Measurements from ENCODE around the gene NID2. TPM values are rescaled to one million over a fixed set of nuclear protein-coding genes. Genes with fewer than 3 reads are reported as not detected.

The NID2 gene
- total RNA-seq, 4 donors from 2014 or later = 8.6 to 16.5 (median 11.5) TPM

DNA sequence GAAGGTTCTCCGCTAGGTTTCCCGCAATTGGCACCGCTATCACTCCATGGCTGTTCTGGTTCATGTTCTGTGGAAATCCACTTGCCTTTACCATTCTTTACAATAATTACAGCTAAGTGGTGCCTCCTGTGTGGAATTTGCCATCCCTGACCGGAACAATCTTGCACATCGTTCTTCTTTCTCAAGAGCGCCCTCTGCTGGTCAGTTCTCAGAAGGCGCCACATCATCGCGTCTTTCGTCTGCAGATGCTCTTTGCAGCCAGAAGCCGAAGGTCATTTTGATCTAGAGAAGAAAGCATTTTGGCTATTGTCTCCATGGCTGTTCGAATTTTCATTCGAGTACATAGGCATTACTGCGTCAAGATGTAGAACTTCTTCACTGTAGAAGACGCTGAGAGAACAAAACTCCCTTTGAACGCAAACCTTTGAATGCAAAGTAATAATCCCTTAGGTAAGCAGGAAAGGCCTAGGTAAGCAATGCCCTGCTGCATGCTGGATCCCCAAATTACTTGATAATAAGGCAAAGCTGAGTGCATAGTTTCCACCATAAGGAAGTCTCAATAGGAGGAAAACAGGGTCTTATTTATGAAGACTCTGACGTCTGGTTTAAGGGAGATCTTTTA lies 89.7 kb downstream of the NID2 start:
- Histone ChIP-seq H3K27me3 (no peaks in the 10 kb centered on the region), H3K36me3 (no peaks in the 10 kb centered on the region), H3K4me3 (no peak overlapping the region), H3K27ac (no peak overlapping the region), H3K9me3 (no peaks in the 10 kb centered on the region), H3K4me1 (no peaks in the 10 kb centered on the region)
- TF ChIP-seq POLR2A (IDR thresholded peaks at IDR 0.05) = no peak
- TF ChIP-seq, protein P1, sequence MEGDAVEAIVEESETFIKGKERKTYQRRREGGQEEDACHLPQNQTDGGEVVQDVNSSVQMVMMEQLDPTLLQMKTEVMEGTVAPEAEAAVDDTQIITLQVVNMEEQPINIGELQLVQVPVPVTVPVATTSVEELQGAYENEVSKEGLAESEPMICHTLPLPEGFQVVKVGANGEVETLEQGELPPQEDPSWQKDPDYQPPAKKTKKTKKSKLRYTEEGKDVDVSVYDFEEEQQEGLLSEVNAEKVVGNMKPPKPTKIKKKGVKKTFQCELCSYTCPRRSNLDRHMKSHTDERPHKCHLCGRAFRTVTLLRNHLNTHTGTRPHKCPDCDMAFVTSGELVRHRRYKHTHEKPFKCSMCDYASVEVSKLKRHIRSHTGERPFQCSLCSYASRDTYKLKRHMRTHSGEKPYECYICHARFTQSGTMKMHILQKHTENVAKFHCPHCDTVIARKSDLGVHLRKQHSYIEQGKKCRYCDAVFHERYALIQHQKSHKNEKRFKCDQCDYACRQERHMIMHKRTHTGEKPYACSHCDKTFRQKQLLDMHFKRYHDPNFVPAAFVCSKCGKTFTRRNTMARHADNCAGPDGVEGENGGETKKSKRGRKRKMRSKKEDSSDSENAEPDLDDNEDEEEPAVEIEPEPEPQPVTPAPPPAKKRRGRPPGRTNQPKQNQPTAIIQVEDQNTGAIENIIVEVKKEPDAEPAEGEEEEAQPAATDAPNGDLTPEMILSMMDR (IDR thresholded peaks at IDR 0.05) = peak; percentile 68 to 96 (median 80)
- peak; percentile 82 to 95 (median 85) for DNase-seq

DNA sequence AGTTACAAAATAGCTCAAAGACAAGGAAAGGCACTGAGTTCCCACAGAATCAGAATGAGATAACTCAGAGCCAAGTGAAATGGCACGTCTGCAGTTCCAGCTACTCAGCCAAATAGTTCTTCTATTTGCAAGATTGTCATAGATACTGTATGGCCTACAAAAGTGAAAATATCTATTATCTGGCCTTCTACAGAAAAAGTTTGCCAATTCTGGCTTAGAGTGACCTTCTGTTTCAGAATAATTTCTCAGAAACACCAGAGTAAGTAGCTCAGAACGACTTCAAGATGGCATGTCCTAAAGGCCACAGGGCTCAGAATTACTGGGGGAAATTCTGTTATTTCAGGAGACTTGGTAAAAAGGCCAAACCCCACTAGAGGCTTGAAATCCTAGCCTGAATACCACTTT lies 90.2 kb downstream of the NID2 start:
- no peak overlapping the region for H3K27ac ChIP-seq
- no peak for DNase-seq
- H3K4me1 ChIP-seq = no peaks in the 10 kb centered on the region
- H3K27me3 ChIP-seq = no peaks in the 10 kb centered on the region
- no peaks in the 10 kb centered on the region for H3K36me3 ChIP-seq
- no peak overlapping the region for H3K4me3 ChIP-seq
- H3K9me3 ChIP-seq = no peaks in the 10 kb centered on the region
- TF ChIP-seq, protein P1 (IDR thresholded peaks at IDR 0.05) = no peak
- no peak for TF ChIP-seq POLR2A (IDR thresholded peaks at IDR 0.05)

DNA sequence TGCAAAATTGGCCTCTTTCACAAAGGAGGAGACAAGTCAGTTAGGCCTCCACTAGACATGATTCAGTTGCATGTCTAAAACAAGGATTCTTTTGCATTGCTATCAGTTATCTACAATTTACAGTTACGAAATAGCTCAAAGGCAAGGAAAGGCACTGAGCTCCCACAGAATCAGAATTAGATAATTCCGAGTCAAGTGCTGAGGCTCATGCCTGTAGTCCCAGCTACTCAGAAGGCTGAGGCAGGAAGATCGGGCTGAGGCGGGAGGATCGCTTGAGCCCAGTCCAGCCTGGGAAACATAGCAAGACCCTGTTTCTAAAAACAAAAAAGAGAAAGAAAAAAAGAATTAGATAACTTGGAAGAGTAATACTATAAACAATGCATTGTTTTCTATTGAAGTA lies 91.8 kb downstream of the NID2 start:
- no peak overlapping the region for H3K27ac ChIP-seq
- H3K36me3 ChIP-seq = no peaks in the 10 kb centered on the region
- H3K27me3 ChIP-seq = no peaks in the 10 kb centered on the region
- TF ChIP-seq POLR2A (IDR thresholded peaks at IDR 0.05) = no peak
- TF ChIP-seq, protein P1 (IDR thresholded peaks at IDR 0.05) = no peak
- no peaks in the 10 kb centered on the region for H3K9me3 ChIP-seq
- H3K4me1 ChIP-seq = no peaks in the 10 kb centered on the region
- no peak for DNase-seq
- no peak overlapping the region for H3K4me3 ChIP-seq

DNA sequence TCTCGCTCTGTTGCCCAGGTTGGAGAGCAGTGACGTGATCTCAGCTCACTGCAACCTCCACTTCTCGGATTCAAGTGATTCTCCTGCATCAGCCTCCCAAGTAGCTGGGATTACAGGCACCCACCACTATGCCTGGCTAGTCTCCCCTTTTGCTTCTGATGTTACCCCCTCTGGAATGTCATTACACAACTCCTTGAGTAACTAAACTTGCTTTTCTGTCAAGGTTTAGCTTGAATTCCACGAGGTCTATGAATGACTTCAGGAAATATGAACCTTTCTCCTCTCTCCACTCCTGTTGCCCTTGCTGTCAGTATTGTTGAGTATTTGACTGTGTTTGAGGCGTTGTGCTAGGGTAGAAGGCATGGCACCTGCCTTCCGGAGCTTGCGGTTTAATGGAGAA lies 96.3 kb downstream of the NID2 start:
- Histone ChIP-seq H3K36me3 (no peaks in the 10 kb centered on the region), H3K27me3 (no peaks in the 10 kb centered on the region), H3K4me1 (no peaks in the 10 kb centered on the region), H3K27ac (no peak overlapping the region), H3K9me3 (no peaks in the 10 kb centered on the region), H3K4me3 (no peak overlapping the region)
- no peak for TF ChIP-seq POLR2A (IDR thresholded peaks at IDR 0.05)
- TF ChIP-seq, protein P1 (IDR thresholded peaks at IDR 0.05) = no peak
- no peak for DNase-seq

DNA sequence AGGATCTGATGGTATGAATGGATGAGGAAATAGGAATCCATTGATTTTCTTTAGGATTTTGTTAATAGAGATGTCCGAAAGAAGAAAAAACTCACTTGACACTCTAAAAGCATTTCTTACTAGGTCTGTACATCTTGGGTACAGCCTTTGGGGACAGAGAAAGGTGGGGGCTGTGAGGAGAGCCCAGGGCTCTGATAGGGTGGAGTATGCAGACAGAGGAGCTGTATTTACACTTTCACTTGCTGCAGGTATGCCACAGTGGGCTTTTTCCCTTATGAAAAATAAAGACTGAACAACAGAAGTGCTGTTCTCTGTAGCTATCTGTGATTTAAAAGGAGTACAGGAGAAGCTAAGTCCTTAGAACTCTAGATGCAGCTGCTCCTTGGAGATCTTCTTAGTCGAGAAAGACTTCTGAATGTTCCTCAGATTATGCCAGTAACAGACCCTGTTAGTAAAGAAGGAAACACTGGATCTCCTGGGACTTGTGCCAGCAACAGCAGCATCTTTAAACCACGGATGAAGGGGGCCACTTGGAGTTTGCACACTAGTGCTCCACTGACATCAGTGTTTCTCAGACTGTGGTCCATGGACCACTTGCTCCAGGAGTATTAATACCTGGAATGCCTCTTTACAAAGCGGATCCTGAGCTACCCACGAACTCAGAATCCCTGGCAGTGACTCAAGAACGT lies 98.9 kb downstream of the NID2 start:
- TF ChIP-seq, protein P1 (IDR thresholded peaks at IDR 0.05) = no peak
- TF ChIP-seq POLR2A (IDR thresholded peaks at IDR 0.05) = no peak
- H3K4me3 ChIP-seq = no peak overlapping the region
- no peaks in the 10 kb centered on the region for H3K36me3 ChIP-seq
- no peaks in the 10 kb centered on the region for H3K27me3 ChIP-seq
- no peak for DNase-seq
- H3K4me1 ChIP-seq = no peaks in the 10 kb centered on the region
- no peak overlapping the region for H3K27ac ChIP-seq
- no peaks in the 10 kb centered on the region for H3K9me3 ChIP-seq
